HG03097 (cell line): ENCODE results near the gene CAPN10.
"Not testable (repeated sequence)": the region's sequence is repeated elsewhere in the genome, so short reads cannot be mapped to it uniquely, and the experiment has no call there.

Experiments used
- ATAC-seq: cut with Tn5 transposase; IDR thresholded peaks from one replicate; pipeline ENCODE4 v1.9.1; 2021; ENCODE audit not compliant: unreplicated experiment, low FRiP score

Gene CAPN10

DNA sequence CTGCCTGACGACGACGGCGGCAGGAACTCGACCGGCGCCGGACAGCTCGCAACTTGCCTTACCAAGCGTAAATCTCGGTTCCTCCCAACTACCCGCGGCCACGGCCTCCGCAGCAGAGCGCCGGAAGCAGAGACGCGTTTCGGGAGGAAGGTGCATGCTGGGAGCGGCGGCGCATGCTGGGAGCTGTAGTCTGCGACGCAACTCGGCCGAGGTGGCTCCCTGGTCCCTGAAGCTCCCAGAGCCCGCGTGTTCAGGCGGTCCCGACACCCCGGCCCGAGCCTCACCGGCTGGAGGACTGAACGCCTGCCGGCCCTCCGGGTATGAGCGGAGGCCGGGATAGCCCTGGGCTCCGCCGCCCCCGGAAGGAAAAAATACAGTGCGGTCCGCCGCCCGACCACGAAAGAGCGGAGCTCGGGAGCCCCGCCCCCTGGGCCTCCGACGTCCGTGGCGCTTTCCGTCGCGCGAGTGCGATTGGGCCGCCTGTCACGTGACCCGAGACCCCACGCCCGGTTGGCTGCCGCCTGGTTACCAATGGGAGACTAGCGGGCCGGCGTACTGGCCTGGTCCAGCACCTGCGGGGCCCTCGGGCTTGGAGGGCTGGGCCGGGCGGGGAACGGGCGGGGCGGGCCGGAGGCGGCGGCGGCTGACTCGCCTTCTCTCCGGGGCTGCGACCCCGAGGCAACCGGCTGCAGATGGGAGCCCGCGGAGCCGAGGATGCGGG is at the start of gene CAPN10:
Gene CAPN10 (plus strand): TSS at position 537 of the 721 bp plus-strand sequence. CDS start 178 bp downstream, at position 715.
- ATAC-seq: peak; percentile 65

- no peak for ATAC-seq
These were observed 48.3 kb upstream of the CAPN10 start for GRCh38 chr2:240538031-240538780.

DNA sequence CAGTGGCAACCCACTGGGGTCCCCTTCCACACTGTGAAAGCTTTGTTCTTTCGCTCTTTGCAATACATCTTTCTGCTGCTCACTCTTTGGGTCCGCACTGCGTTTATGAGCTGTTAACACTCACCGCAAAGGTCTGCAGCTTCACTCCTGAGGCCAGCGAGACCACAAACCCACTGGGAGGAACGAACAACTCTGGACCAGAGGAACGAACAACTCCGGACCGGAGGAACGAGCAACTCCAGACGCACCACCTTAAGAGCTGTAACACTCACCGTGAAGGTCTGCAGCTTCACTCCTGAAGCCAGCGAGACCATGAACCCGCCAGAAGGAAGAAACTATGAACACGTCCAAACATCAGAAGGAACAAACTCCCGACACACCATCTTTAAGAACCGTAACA is 47.4 kb upstream of the CAPN10 start:
- ATAC-seq: not testable (repeated sequence)

- ATAC-seq: no peak
These were observed 46.6 kb upstream of the CAPN10 start for GRCh38 chr2:240539906-240540305.

GRCh38 chr2:240551288-240551687 is 35.2 kb upstream of the CAPN10 start:
- ATAC-seq: no peak

GRCh38 chr2:240551811-240552210 is 34.7 kb upstream of the CAPN10 start:
- no peak for ATAC-seq

DNA sequence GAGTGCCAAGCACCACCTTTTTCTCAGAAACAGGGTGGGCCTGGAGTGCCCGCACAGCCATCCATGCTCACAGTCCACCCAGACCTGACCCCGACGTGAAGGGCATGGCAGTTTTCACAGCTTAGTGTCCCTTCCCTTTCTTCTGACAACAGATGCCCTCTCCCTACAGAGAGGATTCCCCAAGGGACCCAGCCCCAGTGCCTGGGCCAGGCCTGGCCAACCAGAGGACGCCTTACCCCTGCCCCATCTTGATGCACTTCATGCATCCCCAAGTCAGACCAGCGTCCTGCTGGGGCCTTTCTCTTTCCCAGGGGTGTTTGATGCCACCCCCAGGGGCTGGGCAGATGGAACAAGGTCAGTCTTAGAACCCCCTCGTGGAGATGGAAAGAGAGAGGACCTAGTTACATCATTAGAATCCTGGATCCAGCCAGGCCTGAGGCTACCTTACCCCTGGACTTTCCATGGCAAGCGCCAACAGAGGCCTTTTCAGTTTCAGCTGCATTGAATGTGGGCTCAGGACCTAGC is 32.5 kb upstream of the CAPN10 start:
- no peak for ATAC-seq

GRCh38 chr2:240554767-240555493 is 31.6 kb upstream of the CAPN10 start:
- no peak for ATAC-seq

- ATAC-seq: no peak
These were observed 30.8 kb upstream of the CAPN10 start for GRCh38 chr2:240555541-240556250.

GRCh38 chr2:240556553-240557100 is 29.9 kb upstream of the CAPN10 start:
- ATAC-seq: no peak

- ATAC-seq: no peak
These were observed 29.3 kb upstream of the CAPN10 start for GRCh38 chr2:240557101-240557751.

DNA sequence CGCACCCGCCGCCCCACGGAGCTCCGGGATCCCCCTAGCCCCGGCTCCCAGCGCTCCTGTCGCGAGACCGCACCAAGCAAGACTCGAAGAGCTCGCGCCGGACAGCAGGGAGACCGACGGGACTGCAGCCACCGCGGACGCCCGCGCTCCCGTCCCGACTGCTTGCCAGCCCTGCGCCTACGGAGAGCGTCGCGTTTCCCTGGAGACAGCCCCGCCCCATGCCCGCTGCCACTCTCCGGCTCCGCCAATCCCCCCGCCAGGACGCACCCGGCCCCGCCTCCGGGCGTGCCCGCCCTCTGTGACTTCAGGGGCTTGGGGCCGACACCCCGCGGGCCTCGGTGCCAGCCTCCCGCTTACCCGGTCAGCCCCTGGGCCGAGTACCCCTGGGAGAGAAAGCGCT is 28.7 kb upstream of the CAPN10 start, which contains the start of gene ANKMY1:
Gene ANKMY1 (minus strand): TSS at position 181 of the 400 bp plus-strand sequence. CDS start 653 bp downstream, outside the sequence.
- ATAC-seq: no peak

GRCh38 chr2:240558236-240558761 is 28.2 kb upstream of the CAPN10 start:
- ATAC-seq: no peak

- ATAC-seq: no peak
These were observed 27.2 kb upstream of the CAPN10 start for GRCh38 chr2:240559286-240559685.

- peak; percentile 51 for ATAC-seq
These were observed 26.5 kb upstream of the CAPN10 start, which contains the start of gene DUSP28 for GRCh38 chr2:240560084-240560479. Gene DUSP28 (plus strand): TSS chr2:240560357. CDS start chr2:240560685, 328 bp downstream.

- peak; percentile 60 for ATAC-seq
These were observed 25.8 kb upstream of the CAPN10 start for GRCh38 chr2:240560480-240561324.

GRCh38 chr2:240561325-240561971 is 25.1 kb upstream of the CAPN10 start:
- peak; percentile 3 for ATAC-seq

GRCh38 chr2:240563231-240563630 is 23.3 kb upstream of the CAPN10 start:
- not testable (repeated sequence) for ATAC-seq
